ENCODE measurements around the gene MYOCD.

GRCh38 chr17:12814718-12815117 lies 149.0 kb downstream of the MYOCD start:
- TF ChIP-seq CTCF (IDR thresholded peaks at IDR 0.05; ENCODE audit: low read length), result no peak
- TF ChIP-seq EZH2 (IDR thresholded peaks at IDR 0.05; ENCODE audit: borderline replicate concordance, low read length), result no peak

Data from OCI-LY1 (cell line).